SH-SY5Y (cell line): Measurements from ENCODE around the gene PLA2R1.

Source experiments
- GATA2 ChIP-seq: IDR thresholded peaks from 2 replicates; pipeline ENCODE4 v1.6.1; 2011; ENCODE audit warnings: mild to moderate bottlenecking, low read depth, low read length
- GATA3 ChIP-seq: IDR thresholded peaks from 2 replicates; pipeline ENCODE4 v1.6.1; 2011; ENCODE audit warnings: low read depth, mild to moderate bottlenecking, low read length, moderate library complexity

GRCh38 chr2:160076914-160077313, 14.5 kb upstream of the PLA2R1 start:
- no peak for TF ChIP-seq GATA2
- no peak for TF ChIP-seq GATA3
